Hematopoietic multipotent progenitor cell treated with erythropoietin and hydrocortisone succinate and interleukin-3 and kit ligand, for 17 days (in vitro differentiated cells): ENCODE measurements around the gene IL31RA.
"Not testable (repeated sequence)": the region's sequence is repeated elsewhere in the genome, so short reads cannot be mapped to it uniquely, and the experiment has no call there.

Experiments
- DNase-seq: peaks from one replicate; pipeline ENCODE4 v3.0.0-alpha.2; 2015; ENCODE audit warnings: low spot score

IL31RA gene

DNA sequence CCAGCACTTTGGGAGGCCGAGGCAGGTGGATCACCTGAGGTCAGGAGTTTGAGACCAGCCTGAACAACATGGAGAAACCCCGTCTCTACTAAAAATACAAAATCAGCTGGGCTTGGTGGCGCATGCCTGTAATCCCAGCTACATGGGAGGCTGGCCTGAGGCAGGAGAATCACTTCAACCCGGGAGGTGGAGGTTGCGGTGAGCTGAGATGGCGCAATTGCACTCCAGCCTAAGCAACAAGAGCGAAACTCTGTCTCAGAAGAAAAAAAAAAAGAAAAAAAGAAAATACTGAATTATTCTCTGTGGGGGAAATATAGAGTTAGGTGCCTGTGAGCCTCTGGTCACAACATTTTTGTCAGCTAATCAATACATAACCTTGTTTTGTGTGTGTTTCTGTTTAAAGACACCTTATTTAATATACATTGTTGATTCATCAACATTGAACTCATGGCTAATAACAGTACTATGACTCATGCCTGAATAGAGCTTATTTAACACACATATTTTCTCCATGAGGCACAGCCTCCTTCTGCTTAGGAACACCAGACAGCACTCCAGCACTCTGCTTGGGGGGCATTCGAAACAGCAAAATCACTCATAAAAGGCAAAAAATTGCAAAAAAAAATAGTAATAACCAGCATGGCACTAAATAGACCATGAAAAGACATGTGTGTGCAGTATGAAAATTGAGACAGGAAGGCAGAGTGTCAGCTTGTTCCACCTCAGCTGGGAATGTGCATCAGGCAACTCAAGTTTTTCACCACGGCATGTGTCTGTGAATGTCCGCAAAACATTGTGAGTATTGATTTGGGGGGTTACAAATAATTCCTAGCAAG is at the start of gene IL31RA:
IL31RA (plus strand) TSS at position 519 of the 836 bp plus-strand sequence; CDS start at position 733, 214 bp downstream.
- no peak for DNase-seq

DNA sequence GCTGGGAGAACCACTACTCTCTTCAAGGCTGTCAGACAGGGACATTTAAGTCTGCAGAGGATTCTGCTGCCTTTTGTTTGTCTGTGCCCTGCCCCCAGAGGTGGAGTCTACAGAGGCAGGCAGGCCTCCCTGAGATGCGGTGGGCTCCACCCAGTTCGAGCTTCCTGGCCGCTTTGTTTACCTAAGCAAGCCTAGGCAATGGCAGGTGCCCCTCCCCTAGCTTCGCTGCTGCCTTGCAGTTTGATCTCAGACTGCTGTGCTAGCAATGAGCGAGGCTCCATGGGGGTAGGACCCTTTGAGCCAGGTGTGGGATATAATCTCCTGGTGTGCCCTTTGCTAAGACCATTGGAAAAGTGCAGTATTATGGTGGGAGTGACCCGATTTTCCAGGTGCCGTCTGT is 42.3 kb upstream of the IL31RA start:
- not testable (repeated sequence) for DNase-seq

DNA sequence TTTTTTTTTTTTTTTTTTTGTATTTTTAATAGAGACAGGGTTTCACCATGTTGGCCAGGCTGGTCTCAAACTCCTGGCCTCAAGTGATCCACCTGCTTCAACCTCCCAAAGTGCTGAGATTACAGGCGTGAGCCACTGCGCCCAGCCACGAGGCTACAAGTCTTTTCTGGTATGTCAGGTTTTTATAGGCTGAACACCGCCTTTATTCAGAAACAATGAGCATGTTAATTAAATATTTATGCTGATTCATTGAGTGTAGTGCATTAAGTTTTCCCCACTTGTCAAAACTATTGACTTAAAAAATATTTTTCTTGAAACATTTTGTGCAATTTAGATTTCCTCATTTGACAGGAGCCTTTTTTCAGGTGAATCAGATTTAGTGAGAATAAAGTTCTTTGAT is 35.2 kb upstream of the IL31RA start:
- not testable (repeated sequence) for DNase-seq

DNA sequence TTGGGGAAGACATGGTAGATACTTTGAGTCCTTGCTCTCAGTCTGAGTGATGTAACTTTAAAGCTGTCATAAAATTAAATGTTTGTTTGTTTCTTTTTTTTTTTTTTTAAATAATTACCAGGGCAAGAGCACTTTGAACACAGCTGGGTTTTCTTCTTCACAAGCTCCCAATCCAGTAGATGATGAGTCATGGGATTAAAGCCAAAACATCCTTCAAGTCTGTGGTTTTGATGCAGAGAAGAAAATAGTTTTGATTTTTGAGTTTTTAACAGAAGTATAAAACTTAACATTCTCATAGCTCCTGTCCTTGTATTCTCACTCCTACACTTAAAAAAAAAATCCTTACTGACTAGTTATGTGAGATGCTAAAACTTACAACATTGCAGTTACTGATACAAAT is 34.8 kb upstream of the IL31RA start:
- no peak for DNase-seq

DNA sequence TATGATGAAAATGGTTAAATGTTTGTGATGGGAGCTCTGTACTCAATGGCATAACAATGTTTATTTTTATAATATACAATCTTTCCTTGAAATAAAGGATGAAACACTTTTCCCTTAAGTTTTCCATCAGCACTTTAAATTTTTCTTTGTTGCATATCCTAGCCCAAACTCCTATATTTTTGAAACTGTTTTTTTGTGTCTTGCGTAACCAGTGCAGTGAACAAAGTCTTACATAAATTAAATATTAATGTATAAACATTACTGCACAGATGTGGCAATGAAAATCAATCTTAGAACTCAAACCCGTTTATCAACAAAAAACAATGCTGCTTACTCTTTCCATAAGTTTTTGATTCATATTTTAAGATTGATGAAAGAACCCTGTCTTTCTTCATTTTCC is 34.1 kb upstream of the IL31RA start:
- DNase-seq = no peak

DNA sequence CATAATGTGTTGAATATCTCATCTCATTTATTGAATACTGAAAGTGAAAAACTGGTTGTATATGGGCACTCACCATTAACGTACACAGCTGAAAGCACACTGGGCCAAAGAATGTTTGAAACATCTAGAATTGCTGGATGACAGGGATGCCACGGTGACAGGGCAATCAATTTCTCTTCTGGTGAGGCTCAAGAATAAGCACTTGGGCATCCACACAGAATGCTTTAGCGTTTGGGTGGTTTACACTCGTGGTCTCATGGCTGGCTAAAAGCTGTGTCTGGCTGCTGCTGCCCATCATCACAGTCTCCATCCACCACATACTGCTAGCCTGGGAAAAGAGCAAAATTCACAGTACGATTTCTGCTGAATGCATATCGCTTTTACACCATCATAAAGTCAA is 30.7 kb upstream of the IL31RA start:
- no peak for DNase-seq

DNA sequence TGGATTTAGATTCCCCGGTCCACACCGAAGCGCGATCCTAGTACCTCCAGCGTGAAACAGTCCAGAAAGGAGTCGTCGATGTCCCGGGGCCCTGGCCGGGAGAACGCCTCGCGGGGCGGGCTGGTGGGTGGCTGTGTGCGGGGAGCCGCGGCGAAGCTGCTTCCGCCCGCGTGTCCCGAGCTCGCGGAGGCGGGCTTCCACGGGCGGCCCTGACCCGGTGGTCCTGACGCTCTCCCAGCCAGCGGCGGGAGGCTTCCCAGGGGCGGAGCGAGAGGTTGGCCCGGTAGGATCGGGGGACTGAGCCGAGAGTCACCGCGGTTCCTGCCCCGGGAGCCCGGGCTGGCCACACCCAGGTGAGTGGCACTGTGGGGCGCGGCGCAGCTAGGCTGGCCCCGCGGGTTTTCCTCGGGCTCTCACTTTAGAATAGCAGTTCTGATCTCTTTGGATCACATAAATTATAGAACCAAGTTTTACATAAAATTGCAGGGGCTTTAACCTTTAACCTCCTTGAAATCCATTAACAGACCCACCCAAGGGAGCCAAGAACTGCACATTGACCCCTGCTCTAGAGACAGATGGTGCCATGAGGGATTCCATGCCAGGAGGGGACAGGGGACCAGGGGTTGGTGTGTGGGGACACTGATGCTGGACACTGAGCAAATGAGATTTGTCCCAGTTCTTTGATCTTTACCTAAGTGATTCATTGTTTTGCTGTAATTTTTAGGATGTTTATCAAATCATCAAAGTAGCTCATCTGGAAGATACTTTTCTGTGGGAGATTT is 29.2 kb upstream of the IL31RA start:
- no peak for DNase-seq

DNA sequence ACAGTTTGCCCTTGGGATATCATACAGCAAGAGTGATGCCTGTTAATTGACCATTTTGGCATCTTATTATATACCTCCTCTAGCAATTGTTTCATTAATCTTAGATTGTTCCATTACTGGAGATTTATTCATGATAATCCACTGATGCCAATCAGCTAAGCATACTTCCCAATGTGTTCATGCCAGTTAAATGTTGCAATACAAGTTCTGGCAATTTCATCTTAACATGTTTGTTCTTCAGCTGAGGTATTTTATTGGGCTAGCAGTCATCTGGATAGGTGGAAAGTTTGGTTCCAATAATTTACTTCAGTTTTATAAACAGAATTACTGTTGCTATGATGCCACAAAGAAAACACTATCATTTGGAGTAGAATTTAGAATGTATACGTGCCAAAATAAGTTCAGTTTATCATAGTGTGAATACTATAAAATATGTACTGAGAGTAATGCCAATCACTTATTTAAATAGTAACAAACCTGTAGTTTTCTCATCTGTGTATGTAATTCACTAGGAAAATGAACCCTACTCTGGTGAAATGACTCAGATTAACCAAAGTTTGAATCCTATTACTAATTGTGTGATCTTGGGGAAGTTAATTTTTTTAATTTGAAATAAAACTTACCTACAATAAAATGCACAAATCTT is 27.9 kb upstream of the IL31RA start:
- no peak for DNase-seq

DNA sequence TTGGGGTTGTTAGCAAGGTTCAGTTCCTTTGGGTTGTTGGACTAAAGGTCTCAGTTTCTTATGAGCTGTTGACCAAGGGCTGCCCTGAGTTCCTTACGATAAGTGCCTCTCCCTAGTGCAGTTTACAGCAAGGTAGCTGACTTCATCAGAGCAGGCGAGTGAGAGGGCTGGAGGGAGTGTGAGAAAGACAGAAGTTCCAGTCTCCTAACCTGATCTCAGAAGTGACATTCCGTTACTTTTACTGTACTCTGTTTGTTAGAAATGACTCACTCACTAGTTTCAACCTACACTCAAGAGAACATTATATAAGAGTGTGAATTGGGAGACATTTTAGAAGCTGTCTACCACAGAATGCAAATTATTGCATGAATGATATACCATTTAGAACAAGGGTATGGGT is 21.2 kb upstream of the IL31RA start:
- DNase-seq = no peak

DNA sequence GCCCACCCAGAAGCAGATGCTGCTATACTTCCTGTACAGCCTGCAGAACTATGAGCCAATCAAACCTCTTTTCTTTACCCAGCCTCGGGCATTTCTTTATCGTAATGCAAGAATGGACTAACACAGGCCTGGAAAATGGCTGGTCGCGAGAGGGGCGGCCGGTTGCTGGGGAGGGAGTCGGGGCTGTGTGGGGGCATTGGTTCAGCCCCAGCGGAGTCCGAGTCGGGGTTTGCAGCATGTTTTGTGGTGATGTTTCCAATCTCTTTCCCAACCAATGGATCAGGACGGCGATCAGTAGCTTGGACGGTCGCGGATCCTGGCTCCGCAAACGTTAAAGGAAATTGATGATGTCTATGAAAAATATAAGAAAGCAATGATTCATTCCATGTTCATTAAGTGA is 18.7 kb upstream of the IL31RA start:
- no peak for DNase-seq

DNA sequence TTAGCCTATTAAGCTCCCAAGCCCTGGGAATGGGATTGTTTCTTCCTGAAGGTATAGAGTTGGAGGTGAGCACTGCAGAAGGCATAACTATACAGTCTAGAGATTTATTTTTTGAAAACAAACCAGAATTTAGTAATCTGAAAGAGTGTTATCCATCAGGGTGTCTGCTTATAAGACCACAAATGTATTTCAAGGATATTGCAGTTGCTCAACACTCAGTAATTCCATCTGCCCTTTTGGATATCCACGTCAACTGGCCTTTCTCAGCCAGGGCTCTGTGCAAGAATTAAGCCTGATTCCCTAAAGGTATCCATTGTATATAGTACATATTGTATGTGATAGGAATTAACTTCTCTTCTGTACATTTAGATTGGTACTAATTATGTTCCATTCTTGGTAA is 15.0 kb upstream of the IL31RA start:
- no peak for DNase-seq

DNA sequence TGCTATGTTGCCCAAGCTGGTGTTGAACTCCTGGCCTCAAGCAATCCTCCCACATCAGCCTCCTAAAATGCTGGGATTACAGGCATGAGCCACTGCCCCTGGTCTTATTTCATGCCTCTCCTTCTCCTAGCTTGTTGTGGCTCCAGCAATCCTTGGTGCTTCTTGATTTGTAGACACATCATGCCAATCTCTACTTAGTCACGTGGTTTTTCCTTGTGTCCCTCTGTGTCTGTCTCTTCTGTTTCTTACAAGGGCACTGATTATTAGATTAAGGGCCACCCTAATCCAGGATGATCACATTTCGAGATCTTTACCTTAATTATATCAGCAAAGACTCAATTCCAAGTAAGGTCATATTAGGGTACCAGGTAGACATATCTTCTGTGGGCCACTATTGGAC is 9.2 kb upstream of the IL31RA start:
- DNase-seq = no peak

DNA sequence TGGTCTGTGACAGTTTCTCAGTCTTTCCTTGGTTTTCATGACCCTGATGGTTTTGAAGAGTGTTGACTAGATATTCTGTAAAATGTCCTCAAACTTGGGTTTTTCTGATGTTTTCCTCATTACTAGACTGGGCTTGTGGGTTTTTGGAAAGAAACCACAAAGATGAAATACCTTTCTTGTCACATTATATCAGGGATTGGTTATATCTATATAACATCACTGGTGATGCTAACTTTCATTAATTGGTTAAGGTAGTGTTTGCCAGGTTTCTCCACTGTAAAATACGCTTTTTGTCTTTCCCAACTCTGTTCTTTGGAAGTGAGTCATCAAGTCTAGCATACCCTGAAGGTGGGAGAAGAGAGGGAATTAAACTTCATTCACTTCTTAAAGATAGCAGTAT is 3.3 kb upstream of the IL31RA start:
- DNase-seq = no peak

DNA sequence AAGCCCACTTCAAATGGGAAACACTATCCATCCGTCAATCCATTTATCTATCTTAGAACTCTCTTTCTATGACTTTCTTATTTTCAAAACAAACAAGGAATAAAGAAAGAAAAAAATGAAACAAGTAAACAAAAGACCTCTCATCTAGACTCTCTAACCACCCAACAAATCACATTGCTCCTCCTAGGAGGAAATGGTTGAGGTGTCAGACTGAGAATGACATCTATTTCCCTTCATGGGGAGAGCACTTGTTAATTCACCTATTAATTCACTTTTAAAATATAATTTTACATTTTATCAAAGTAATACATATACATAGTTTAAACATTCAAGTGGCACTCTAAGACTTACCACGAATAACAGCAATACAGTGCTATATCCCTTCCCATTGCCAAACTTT is 2.4 kb upstream of the IL31RA start:
- DNase-seq = no peak

DNA sequence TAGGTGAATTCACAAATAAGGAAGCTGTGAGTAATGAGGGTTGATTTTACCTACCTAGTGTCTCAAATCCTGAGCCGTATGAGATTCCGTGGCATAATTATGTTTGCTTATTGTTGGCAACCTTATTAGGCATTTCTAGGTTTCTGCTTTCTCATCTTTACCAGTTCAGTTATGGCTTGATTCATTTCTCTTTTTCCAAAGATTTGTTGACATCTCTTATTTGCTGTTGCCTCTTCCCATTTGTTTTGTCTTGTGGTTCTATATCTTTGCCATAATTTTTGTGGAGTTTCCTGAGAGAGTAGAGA is 470 bp downstream of the IL31RA start:
- no peak for DNase-seq

DNA sequence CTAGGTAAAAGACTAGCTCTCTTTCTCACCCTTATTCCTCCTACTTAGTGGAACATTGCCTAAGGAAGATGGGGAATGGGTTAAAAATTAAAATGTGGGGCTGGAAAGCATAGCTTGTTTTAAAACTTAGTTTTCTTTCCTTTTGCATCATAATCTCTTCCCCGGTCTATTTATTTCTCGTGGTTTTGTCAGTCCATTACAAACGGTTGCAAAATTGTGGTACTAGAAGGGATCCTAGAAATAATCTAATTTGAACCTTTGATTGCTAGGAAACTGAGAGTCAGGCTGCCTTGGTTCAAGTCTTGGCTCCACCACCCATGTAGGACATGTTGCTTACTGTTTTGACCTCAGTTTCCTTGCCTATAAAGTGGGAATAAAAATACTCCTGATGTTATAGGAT is 1.3 kb downstream of the IL31RA start:
- DNase-seq = no peak

DNA sequence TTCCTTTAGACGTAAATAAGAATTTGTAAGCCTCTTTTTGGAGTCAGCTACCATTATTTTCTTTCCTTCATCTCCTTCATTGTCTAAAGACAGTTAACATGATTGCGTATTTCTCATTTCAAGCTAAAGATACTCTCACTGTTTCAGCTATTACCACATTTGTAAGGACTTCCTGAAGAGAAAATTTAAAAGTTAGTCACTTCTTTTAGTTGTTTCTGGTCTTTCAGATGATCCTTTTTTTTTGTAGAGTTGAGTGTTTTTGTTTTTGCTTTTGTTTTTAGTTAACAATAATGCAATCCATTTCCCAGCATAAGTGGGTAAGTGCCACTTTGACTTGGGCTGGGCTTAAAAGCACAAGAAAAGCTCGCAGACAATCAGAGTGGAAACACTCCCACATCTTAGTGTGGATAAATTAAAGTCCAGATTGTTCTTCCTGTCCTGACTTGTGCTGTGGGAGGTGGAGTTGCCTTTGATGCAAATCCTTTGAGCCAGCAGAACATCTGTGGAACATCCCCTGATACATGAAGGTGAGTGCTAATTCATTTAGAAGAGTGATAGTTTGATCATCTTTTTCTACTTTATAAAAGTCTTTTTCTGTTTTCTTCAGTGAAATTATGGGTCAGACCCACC is 2.0 kb downstream of the IL31RA start:
- no peak for DNase-seq

DNA sequence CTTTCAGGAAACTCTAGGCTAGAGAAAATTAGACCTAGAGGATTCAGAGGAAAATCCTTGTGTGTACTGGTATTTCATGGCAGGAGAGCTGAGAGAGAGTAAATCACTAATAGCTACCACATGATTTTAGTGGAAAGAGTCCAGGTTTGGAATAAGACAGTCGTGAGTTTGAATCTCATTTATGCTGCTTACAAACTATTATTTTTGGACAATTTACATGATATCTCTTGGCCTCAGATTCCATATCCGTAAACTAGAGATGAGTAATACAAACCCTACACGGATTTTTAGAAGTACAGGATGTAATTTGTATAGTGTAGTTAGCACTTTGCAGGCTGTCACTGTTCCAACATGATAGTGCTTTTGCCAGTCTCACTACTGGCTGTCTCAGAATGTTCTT is 2.7 kb downstream of the IL31RA start:
- no peak for DNase-seq

DNA sequence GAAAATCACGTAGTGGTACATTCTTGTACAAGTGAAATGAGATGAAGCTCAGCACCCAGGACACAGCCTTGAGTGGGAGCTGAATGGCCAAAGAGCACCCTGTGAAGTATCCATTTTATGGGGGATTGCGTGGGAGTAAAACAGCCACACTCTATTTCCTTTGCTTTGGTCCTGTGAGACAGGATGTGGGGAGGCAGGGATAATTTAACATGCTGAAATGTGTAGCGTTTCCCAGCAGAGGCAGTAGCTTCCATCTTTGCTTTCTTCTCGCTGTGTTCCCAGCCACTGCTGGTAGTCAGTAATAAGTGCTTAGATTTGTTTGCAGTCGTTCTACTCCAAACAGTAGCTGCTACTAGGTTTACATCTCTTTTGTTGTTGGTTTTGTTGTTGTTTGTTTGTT is 4.4 kb downstream of the IL31RA start:
- DNase-seq = no peak

DNA sequence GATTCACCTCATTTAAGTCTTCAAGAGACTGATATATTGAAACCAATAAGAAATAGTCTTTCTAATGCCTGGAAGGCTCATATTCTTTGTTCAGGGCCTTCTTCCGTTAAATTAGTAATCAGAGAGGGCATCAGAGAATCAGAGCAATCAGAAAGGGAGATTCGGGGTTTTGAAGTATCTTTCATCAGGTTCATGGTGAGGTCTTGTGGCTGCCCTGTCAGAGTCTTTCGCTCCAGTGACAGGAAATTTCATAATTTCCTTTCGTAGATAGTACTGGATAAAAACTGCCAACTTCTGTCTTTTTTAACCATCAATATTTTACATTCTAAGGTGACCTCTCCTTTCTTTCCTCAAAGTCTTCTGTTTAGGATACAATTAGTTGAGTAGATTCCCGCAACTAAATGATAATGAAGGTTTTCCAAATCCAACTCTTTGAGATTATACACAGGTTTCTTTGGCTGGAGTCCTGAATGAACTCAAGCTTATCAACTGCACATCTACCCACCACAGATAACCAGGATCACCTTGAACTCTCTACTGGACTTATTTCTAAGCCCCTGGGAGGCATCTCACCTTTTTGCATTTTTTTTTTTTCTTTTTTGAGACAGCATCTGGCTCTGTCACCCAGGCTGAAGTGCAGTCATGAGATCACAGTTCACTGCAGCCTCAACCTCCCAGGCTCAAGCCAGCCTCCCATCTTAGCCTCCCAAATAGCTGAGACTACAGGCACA is 5.5 kb downstream of the IL31RA start:
- DNase-seq = no peak

DNA sequence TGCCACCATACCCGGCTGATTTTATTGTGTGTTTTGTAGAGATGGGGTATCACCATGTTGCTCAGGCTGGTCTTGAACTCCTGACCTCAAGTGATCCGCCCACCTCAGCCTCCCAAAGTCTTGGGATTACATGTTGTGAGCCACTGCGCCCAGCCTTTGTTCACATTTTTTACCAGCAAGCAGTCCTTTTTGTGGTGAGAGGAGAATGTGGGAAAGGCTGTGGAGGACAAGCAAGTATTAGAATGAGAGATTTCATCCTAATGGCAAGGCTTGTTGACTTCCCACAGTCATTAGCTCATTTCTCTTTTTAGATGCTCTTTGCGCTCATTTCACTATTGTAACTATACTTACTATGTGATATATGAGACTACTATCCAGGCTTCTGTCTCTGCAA is 6.1 kb downstream of the IL31RA start:
- no peak for DNase-seq

DNA sequence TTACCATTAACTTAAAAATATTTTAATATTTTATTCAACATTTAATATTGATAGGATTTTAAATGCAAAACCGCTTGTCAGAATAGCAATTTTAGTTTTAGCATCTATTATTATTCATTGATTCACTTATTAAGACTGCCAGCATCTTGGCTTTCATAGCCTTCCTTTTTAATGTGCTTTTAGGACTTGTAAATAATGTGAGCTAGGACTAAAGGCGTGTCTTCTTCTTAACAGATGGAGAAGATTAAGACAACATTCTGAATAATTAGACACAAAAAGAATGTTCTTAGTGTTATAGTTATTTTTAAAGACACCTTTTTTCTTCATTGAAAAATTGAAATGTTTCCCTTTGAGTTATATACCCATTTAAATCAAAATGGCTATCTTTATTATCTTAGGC is 6.9 kb downstream of the IL31RA start:
- no peak for DNase-seq
